Spleen (tissue), 7 donors: ENCODE measurements around the gene FAM83C.

Experiments used
- CTCF ChIP-seq, 11 experiments: fragments of 200-600 bp in 7 of 11; fragments of 450-650 bp in 4 of 11; sonication (generic) in 4 of 11; IDR thresholded peaks in 8 of 11; conservative IDR thresholded peaks in 3 of 11; 1 replicate in 7 of 11; 2 replicates in 4 of 11; pipeline versions ENCODE4 v1.4.0 to v1.8.0; 2016 to 2021; ENCODE audit warnings: antibody characterized with exemption in 11 of 11, inconsistent platforms in 4 of 11, mild to moderate bottlenecking in 1 of 11
- POLR2A ChIP-seq, 3 donors: fragments of 450-650 bp; IDR thresholded peaks; one replicate each; pipeline ENCODE4 v1.5.1; 2017; ENCODE audit warnings: antibody characterized with exemption in 3 of 3, mild to moderate bottlenecking in 1 of 3
- POLR2AphosphoS5 ChIP-seq, 3 donors: sonication (generic); formaldehyde crosslinking; IDR thresholded peaks; one replicate each; pipeline ENCODE4 v1.5.1; 2017; ENCODE audit warnings: antibody characterized with exemption in 3 of 3
- donor health status: DM: no; HTN: no; CAD: no; lungs with moderate emphysema.
- donor health status: DM: no; HTN: no; CAD: no.
- donor health status: DM: no; HTN: no; CAD: no.

- TF ChIP-seq CTCF (IDR thresholded peaks at IDR 0.05 in 8 of 11, conservative IDR thresholded peaks at IDR 0.05 in 3 of 11) = no peak
- no peak for TF ChIP-seq POLR2A (IDR thresholded peaks at IDR 0.05)
- TF ChIP-seq POLR2AphosphoS5 (IDR thresholded peaks at IDR 0.05) = no peak
Observed at GRCh38 chr20:35286899-35287508, 5.2 kb downstream of the FAM83C start.
